ENCODE results near the gene SMLR1.
A peak's percentile ranks its signal among the peaks of the same experiment; 100 is the strongest.

Gene SMLR1

DNA sequence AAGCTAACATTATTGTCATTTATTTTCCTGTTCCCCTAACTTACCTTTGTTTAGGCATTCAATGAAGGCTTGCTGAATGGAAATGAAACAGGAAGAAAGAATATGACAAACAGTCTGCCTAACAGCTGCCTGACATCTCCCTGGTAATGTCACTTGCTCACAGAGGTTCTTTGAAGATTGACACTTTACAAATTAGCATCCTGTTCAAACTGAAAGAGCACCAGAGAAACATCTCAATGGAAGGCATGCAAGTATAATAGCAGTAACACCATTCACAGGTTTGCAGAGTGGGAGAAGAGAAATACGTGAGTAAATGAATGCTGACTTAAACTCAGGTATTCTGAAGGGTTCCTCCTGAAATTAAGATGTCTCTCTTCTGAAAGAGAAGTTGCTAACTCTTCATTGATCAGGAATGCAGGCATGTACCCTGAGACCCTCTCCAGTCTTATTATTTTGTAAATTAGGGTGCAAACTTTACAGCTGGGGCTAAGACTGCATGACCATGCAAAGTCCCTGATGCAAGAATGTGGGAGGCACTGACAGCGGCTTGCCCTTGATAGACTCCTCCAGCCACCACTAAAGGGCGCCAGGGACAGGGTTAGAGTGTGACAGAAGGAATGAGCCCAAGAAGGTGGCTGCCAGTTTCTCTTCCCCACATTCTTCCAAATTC is 1.3 kb upstream of the SMLR1 start:
- no peak for DNase-seq

DNA sequence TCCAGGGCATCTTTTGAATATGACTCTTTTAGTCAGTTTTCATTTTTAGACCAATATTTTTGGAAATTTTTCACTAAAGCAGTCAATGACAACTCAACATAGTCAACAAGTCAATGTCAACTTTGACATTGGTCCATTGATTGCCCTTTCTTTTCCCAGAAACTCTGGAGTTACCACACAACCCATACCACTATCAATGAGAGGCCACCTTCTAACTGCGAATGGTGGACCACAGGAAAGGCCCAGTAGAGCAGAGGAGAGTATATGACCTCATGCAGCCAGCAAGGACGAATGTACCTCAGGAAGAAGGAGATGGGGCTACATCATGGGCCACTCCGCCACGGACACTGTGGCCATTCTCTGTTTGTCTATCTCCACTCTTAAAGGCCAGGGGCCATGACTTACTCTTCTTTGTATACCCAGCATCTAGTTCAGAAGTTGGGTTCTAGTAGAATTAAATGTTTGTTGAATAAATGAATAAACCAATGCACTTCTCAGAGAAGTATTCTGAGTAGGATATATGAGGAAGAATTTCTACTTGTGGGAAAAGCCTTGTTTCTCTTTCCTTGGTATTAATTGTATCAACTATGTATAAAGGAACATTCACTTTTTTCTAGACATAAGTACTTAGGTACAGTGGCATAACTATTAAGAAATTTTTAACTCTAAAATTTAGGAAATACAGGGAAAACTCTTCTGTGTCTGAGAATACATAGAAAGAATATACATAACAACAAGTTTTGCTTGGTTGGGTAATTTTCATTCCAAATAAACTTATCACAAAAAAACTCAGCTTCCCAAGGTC is 562 bp upstream of the SMLR1 start:
- DNase-seq, result no peak

DNA sequence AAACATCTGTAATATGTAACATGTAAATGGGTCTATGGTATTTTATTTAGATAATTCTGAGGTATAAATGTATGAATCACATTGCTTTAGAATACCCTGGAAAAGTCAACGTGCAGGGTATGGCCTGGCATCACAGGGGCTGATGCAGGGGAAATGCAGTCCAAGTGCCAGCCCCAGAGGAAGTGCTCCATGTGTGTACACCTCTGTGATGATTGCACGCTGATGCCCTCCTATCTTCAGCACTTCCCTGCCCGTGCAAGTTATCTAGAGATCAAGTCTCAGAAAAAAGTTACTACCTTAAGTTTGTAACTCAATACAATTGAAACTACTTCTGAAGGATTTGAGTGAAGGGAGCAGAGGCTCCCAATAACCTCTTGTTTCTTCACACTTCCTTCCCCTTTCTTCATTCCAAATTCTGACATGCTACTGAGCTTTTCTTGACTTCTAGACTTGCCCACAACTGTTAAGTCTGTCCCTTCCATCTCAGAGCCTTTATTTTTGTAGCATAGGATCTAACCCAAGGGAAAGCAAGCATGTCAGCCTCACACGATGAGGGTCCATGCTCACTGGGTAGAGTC is 2.2 kb downstream of the SMLR1 start:
- DNase-seq, result peak in 1 of 2 donors; percentile 13

DNA sequence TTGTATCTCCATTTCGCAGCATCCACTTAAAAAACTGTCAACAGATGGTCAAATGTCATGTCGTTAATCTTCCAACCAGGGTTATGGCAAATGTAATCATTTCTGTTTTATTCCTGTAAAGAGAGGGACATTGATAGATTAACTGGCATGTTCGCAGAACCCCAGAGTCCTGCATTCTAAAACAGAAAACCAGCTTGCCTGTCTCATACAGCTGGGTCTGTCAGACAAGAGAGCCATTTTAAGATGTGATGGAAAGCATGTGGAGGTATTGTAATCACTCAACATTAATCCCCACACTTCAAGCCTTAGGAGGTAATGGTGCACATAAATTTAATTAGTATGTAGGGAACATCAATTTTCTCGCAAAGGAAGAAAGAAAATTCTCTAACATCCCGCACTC is 4.4 kb downstream of the SMLR1 start:
- no peak for DNase-seq

DNA sequence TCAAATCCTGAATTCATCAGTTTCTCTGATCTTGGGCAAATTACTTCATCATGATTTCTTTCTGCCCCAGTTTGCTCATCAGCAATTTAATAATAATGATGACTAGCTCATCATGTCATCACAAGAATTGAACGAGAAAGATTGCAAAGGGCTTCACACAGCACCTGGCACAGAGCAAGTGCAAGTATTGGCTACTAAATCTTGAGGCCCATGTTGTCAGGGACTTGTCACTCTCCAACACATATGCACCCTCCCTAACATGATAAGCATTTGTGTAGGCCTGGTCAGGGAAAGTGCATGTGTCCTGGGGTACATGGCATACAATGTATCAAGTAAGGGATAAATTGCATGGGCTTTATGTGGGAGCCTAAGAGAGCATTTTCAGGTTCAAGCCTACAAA is 6.4 kb downstream of the SMLR1 start:
- DNase-seq, result no peak

DNA sequence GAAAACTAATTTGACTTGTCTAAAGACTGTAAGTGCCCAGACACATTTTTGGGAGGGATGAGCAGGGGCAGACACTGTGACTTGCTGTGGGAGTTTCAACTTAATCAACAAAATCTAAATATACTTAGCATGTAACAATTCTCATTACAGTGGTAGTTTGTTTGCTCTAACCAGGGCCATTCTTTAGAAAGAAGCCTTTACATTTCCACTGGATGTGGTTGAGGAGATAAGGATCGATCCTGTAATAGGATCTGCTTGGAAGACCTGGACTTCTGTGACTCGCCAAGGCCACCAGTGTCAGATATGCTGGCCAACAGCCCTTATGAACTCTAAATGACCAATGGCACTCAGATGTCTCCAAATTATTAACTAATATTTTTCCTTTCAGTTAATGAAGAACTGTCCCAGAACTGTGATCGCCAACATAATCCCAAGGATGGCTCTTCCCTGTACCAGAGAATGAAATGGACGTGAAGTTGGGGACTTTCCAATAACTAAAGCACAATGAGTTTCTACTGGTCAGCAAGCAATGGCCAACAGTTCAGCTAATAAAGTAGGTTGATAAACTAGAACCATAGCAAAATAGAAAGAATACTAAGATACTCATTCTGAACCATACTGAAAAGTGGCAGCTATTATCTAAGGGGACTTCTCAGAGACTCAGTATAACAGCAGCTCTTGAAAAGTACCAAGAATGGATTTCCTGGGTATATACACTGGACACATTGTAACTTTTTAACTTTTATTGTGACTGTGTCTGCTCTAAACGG is 7.5 kb downstream of the SMLR1 start:
- DNase-seq, result no peak

DNA sequence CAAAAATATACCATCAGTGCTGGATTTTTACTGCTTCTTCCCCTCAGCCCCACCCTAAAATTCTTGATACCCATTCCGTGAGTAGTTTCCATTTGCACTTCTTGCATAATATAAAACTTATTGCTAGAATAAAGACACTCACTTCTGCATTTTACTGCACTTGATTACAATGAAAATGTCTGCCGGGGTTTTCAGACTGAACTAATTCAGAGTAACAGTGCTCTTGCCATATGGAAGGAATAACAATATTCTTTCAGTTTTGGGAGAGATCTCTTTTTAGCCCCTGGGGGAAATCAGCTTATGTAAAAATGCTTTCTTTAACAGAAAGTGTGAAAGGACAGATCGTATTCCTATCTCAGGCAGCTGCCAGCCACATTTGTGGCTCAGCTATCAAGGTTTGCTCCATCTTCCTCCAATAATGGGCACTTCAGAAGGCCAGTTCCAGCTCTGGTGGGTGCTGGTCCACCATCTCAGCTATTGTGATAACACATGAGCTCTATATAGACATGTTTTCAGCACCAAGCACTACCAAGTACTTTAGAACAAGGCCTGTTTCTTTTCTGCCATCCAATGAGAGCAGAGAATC is 8.9 kb downstream of the SMLR1 start:
- peak in 1 of 2 donors; percentile 13 for DNase-seq

DNA sequence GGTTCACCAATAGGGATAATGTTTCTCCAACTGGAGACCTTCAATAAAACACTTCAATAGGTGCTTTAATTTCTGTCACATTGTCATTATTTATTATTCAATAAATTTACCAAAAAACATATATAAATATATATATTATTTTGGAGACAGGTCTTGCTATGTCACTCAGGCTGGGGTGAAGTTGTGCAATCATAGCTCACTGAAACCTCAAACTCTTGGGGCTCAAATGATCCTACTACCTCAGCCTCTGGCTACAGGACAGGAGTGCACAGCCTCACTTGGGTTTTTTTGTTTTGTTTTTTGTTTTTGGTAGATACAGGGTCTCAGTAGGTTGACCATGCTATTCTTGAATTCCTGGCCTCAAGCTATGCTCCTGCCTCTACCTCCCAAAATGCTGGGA is 9.9 kb downstream of the SMLR1 start:
- DNase-seq, result no peak

DNA sequence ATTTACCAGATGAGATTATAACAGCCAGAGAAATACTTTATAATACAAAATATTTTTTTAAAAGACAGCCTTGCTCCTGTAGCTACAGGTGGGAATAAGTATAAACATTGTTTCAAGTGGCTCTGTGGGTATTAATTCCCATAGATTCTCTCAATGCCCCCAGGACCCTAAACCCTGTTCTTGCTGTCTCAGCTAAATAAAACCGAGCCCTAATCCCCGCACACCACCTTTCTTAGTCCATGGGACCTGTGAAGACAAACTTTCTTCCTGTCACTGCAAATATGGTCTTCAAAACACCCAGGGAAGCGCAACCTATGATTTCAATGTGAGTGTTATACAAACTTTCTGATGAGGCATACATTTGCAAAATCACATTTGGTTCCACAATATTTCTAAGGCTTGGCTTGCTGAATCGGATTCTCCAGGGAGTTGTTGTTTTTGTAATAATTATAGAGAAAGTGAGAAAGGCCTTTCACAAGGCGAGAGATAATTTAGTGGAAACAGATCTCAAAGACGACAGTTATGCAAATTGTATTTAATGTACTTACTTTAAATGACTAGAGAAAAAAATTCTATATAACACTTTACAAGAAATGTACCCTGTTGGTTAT is 11.1 kb downstream of the SMLR1 start:
- no peak for DNase-seq

DNA sequence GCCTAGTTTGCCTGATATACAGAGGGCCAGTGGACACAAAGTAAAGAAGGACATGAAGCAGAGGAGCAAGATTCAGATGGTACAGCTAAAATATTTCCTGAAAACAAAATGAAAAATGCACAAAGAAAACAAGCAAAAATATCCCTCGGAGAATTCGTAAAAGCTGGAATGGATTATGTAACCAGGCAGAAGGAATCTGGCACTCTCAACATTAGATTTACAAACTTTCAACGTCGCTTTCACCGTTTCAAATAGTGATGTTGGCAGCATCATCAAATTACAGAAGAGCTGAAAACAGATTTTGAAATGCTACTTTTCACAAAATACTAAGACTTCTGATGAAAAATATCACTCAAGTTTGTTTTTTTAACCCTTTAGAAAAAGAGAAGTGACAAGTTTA is 11.7 kb downstream of the SMLR1 start:
- no peak for DNase-seq

DNA sequence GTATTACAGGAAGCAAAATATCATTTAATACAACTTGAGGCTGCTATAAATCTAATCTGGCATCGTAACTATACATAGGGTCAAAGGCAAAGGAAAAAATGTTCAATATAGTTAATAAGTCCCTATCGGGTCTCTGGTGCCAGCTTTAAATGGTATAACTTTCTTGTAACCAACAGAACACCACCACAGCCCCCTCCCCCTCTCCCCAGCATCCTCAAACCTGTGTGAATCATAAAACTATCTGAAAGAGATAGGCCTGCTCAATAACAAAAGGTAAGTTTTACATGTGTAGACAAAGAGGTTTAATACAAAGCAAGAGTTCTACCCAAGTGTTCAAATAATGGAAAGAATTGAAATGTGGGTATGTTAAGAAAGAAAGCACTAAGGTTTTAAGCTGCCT is 12.2 kb downstream of the SMLR1 start:
- no peak for DNase-seq

DNA sequence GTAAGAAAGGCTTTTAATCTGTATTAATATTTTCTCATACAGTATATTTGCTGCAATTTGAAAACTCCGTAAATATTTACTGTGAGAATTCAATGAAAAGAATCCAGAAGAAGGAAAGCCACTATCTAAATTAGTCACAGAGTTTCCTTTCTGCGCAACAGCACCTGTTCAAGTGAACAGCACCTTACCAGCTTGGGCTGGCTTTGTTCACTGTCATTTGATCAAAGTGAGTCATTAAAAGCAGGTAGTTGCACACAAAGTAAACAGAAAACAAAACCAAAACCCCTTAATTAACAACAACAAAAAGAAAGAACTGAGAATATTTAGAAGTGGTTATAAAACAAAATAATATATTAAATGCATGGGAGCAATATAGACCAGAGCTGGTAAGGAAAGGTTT is 12.8 kb downstream of the SMLR1 start:
- DNase-seq, result no peak

DNA sequence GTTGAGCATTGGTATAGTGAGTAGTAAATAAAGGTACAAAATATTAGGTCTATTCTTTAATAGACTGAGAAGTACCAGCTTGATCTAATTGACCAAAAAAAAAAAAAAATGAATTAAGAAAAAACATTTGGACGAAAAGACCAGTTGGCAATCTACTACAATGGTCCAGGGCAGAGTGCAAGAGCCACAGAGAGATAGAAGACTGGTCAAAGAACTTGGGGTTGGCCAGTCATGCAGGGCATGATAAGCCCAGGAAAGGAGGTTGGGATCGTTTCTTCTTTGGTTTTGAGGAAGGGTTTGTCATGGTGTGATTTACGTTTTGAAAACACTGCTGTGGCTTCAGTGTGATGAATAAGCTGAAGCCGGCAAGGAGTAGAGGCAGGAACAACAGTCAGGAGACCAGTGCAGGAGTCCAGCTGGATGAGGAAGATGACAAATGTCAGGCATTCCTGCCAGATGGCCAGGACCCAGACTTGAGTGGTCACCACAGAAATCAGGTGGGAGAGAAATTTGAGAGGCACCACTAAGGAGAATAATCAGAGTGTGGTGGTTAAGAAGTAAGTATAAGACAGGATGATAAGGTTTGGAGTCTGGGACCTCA is 14.0 kb downstream of the SMLR1 start:
- no peak for DNase-seq

DNA sequence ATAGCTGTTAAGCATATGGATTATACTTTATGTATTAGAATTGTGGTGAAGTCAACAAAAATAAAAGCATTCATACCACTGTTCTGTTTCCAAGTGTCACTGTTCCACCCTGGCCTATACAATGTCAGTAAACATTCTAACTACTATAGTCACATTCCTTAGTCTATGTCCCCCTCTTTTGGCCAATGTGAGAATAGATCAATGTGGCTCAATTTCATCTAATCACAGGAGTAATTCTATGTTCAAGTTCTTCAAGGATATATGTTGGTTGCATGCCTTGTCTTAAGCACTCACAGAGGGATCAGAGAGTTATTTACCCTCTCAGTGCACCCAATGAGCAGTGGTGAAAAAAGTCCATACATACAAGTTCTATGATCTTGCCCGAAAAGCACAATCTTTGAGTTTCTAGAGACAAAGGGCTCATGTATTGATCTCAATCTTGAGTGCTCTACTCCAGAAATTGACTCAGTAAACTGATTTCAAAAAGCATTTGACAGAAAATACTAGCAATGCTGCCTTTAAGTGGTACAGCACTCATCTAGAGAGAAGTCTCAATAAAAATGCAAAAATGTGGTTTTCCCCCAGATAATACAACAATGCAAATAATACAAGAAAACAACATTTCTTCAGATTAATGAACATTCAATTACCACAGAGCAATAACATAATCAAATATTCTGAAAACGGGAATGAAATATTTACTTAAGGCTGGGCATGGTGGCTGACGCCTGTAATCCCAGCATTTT is 16.5 kb downstream of the SMLR1 start:
- DNase-seq, result peak; percentile 25 to 36

DNA sequence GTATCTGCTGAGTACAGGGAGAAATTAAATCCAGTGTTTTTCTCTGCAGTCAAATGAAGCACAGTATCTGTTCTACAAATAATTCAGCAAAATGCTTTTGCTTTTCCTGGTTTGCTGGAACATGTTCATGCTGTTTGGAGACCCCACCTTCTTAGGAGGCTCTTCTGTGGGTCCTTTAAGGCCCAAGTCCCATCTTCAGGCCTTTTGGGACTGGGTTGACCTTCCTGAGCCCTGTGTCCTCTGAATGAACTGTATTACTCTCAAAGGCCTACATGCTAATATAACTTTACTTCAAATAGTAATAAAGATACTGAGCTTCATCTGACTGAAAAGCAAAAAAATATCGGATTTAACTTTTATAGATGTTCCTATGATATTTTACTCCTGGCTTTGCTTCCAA is 19.3 kb downstream of the SMLR1 start:
- no peak for DNase-seq

DNA sequence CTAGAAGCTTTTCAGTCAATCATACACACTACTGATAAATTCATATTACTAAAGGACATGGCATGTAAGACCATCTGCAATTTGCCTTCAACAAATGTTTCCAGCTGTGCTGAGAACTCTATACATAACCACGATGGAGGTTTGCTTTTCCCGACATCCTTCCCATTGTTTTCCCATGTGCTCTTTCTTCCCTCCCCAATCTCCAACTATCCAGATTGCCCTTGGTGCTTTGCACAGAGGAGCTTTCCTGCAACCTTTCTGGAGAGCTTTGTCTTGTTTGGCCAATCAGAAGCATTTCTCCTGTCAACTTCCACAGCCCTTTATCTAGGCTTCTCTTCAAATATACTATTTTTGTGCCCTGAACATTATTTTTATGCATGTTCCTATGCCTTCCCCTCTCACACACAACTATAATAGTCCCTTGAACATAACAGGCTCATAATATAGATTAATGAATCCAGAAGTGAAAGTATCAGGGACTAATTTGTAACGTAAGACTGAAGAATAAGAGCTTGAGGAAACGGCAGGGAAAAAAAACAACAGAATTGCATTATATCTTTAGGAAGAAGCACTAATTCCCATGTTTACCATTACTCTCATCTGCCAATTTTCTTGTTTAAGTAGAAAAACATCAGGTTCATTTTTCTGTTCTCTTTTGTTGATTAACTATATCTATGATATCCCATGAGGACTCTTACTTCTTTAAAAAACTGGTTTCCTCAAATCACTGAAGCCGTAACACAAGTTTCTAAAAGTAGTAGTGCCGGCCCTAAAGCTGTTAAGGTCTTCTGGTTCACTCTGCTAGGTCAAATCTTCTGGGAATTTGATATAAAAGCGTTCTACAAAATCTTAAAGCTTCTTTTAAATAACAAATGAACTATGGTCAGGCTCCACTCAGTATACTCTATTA is 20.1 kb downstream of the SMLR1 start:
- DNase-seq, result no peak

DNA sequence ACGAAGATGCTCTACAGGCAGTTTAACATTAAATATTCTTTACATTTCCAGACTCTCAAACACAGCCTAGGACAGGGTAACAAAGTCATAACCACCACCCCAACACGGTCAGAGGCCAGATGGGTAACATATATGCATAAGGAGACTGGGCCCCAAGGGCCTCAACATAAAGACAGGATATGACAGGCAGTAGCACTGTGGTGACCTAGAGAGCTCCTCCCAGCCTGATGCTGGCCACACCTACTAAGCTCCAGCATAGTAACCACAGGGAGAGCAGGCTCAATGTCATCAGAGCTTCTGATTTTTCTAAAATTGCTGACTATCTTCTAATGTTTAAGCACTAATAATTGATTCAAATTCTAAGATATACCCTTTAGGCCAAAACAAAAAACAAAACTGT is 21.7 kb downstream of the SMLR1 start:
- no peak for DNase-seq

DNA sequence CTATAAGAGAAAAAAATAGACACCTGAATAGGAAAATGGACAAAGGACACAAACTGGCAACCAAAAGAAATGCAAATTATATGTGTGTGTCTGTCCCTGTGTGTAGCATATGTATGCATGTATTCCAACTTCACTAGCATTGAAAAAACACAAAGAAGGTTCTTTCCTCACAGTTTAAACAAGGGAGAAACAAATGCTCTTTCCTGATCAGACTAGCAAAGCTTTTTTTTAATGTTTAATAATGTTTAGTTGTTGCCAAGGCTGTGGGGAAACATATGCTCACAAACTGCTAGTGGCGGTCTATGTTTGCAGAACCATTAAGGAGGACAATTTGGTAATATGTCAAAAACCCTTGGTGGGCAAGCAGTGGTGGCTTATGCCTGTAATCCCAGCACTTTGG is 22.4 kb downstream of the SMLR1 start:
- DNase-seq, result no peak

DNA sequence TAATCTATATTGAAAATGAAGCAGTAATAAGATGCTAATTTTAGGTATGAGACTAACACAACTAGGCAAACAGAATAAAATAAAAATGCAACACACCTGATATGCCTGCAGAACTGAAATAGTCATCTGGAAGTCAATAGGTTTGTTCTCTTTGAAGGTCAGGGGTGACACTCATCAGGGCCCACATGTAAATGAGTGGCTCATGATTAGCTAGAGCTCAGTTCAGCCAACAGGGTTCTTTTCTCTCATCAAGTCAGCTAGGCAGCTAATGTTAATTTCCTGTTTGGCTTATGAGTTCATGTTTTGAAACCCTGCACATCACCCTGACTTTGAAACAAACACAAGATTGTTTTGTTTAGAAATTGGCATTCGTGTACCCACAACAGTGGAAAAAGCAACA is 23.8 kb downstream of the SMLR1 start:
- no peak for DNase-seq

Data from inflammatory macrophage (primary cell).